A549 (cell line): ENCODE measurements around the gene MSMB. TPM values are rescaled to one million over a fixed set of nuclear protein-coding genes. Genes with fewer than 3 reads are reported as not detected.
"Not testable (repeated sequence)": the region's sequence is repeated elsewhere in the genome, so short reads cannot be mapped to it uniquely, and the experiment has no call there.

Source experiments
- ATAC-seq, 2 experiments: fragments of 200-7000 bp in 1 of 2; fragments of >200 bp in 1 of 2; cut with Nextera tagmentation in 1 of 2; cut with Tn5 transposase in 1 of 2; 3 replicates each; pipeline versions ENCODE4 v1.8.0 to v1.9.1; 2018 to 2020; ENCODE audit warnings: mild to moderate bottlenecking in 1 of 2, moderate library complexity in 1 of 2
- CTCF ChIA-PET: fragments of 300-600 bp; sonication (Branson Sonifier 250); formaldehyde crosslinking; extraction: SDS; loops from one replicate; lab custom pipeline; 2021; ENCODE audit warnings: antibody characterized with exemption, inconsistent platforms; lab: Yijun Ruan, JAX
- POLR2A ChIA-PET: fragments of 350-600 bp; formaldehyde crosslinking; extraction: SDS; loops from one replicate; lab custom pipeline; 2021; ENCODE audit warnings: antibody characterized with exemption, inconsistent platforms; lab: Yijun Ruan, JAX
- DNase-seq, 2 experiments: peaks; one replicate each; pipeline versions ENCODE4 v3.0.0 to v3.0.0-alpha.2; 2011 to 2016; ENCODE audit warnings: low read depth in 1 of 2, low spot score in 1 of 2
- FAIRE-seq: peaks from 2 replicates; lab custom pipeline; 2011; peaks lifted over from hg19 to GRCh38; lab: Jason Lieb, UNC
- H3K27ac ChIP-seq, 2 experiments: fragments of >200 bp; sonication (Bioruptor Twin); formaldehyde crosslinking; 3 replicates each; pipeline ENCODE4 v1.5.1; 2016 to 2017
- H3K4me1 ChIP-seq: fragments of >200 bp; sonication (Bioruptor Twin); formaldehyde crosslinking; 3 replicates; pipeline ENCODE4 v1.6.1; 2016
- H3K4me2 ChIP-seq: fragments of >200 bp; sonication (Bioruptor Twin); formaldehyde crosslinking; 3 replicates; pipeline ENCODE4 v1.6.1; 2016
- H3K4me3 ChIP-seq: fragments of >200 bp; sonication (Bioruptor Twin); formaldehyde crosslinking; 3 replicates; pipeline ENCODE4 v1.5.1; 2016
- H3K9me3 ChIP-seq: fragments of >200 bp; sonication (Bioruptor Twin); formaldehyde crosslinking; 3 replicates; pipeline ENCODE4 v1.6.1; 2016
- BHLHE40 ChIP-seq: IDR thresholded peaks from 2 replicates; pipeline ENCODE4 v1.6.1; 2012; ENCODE audit warnings: low read depth, low read length, inconsistent platforms
- CTCF ChIP-seq: fragments of >200 bp; sonication (Bioruptor Twin); formaldehyde crosslinking; IDR thresholded peaks from 3 replicates; pipeline ENCODE4 v1.5.1; 2016
- ESRRA ChIP-seq: fragments of 150-350 bp; IDR thresholded peaks from 2 replicates; pipeline ENCODE4 v1.6.1; 2014; ENCODE audit warnings: mild to moderate bottlenecking, low read length, borderline replicate concordance
- FOSL2 ChIP-seq, 2 experiments: fragments of 450-650 bp in 1 of 2; fragments of >200 bp in 1 of 2; sonication (Bioruptor Twin) in 1 of 2; formaldehyde crosslinking; IDR thresholded peaks; 2 replicates each; pipeline versions ENCODE4 v1.5.0 to v1.6.1; 2016 to 2020; ENCODE audit warnings: mild to moderate bottlenecking in 1 of 2, moderate library complexity in 1 of 2
- HOXB13 ChIP-seq: fragments of 250-450 bp; sonication (Bioruptor Pico); IDR thresholded peaks from 2 replicates; pipeline ENCODE4 v1.5.0; 2020; ENCODE audit warnings: low read depth, mild to moderate bottlenecking, moderate library complexity
- KDM5A ChIP-seq: fragments of 200-600 bp; sonication (generic); IDR thresholded peaks from 2 replicates; pipeline ENCODE4 v1.6.1; 2016; ENCODE audit warnings: antibody characterized with exemption, mild to moderate bottlenecking
- MAX ChIP-seq: IDR thresholded peaks from 2 replicates; pipeline ENCODE4 v1.6.1; 2012
- PHF8 ChIP-seq: fragments of 200-600 bp; sonication (generic); IDR thresholded peaks from 2 replicates; pipeline ENCODE4 v1.6.1; 2016; ENCODE audit warnings: low read depth, mild to moderate bottlenecking, antibody characterized with exemption, moderate library complexity, borderline replicate concordance
- POLR2AphosphoS2 ChIP-seq: conservative IDR thresholded peaks from 2 replicates; pipeline ENCODE4 v1.6.1; 2012; ENCODE audit warnings: low read length, improper control_type of control experiment, inconsistent platforms
- RAD21 ChIP-seq, 2 experiments: fragments of >200 bp in 1 of 2; sonication (Bioruptor Twin) in 1 of 2; formaldehyde crosslinking in 1 of 2; IDR thresholded peaks in 1 of 2; conservative IDR thresholded peaks in 1 of 2; 2 replicates in 1 of 2; 3 replicates in 1 of 2; pipeline ENCODE4 v1.6.1; 2012 to 2018; ENCODE audit warnings: inconsistent platforms in 1 of 2
- RFX5 ChIP-seq: fragments of 450-650 bp; IDR thresholded peaks from 2 replicates; pipeline ENCODE4 v1.7.1; 2014; ENCODE audit warnings: antibody characterized with exemption, mild to moderate bottlenecking, moderate library complexity
- RNF2 ChIP-seq: fragments of 200-600 bp; sonication (generic); IDR thresholded peaks from 2 replicates; pipeline ENCODE4 v1.6.1; 2016; ENCODE audit warnings: low read depth, mild to moderate bottlenecking, antibody characterized with exemption, moderate library complexity, borderline replicate concordance
- SMC3 ChIP-seq: fragments of >200 bp; sonication (Bioruptor Twin); formaldehyde crosslinking; IDR thresholded peaks from 3 replicates; pipeline ENCODE4 v1.6.1; 2018; ENCODE audit warnings: inconsistent platforms
- WGBS: methylation state at CpG from one replicate; pipeline ENCODE4 v1.1.6; 2017; ENCODE audit errors: missing lambda C conversion rate; 5-methylcytosine and 5-hydroxymethylcytosine counted together
- polyA plus RNA-seq, 4 experiments: library from polyadenylated mRNA; depleted of rRNA in 3 of 4; stranded (reverse); fragments of >200 nt; fragmentation: RNase III in 1 of 4; extraction: RNeasy Plus Mini Kit Qiagen cat#74134 plus additional on column Dnase treatment in 1 of 4; gene quantifications; 2 replicates in 3 of 4; 3 replicates in 1 of 4; pipeline ENCODE4 v1.2.3, GENCODE V29; 2011 to 2017

Gene MSMB
- polyA plus RNA-seq, 2 of the 4 experiments (the other 2 are of a cell fraction), result 0.26 TPM; not detected in 1

GRCh38 chr10:45997994-45998763 lies 47.9 kb downstream of the MSMB start:
- ATAC-seq (no peak), DNase-seq (no peak), FAIRE-seq (no peak)
- H3K4me3 ChIP-seq, result no peak overlapping the region
- no peak overlapping the region for H3K27ac ChIP-seq
- POLR2A ChIA-PET, result interaction anchor here (0.6 kb wide), 1 partner anchor 9 kb away, joined by 4 read pairs; no protein-coding TSS in a partner anchor
- 75% methylated on average over 5 of the region's 5 CpGs for WGBS
- CTCF ChIA-PET, result no interaction called here
- H3K4me2 ChIP-seq, result no peak overlapping the region
- 0 out of 3 replicates have a peak, but pooled peaks cover 5% of the 10 kb centered on the region for H3K4me1 ChIP-seq
- no peak for TF ChIP-seq FOSL2 (IDR thresholded peaks at IDR 0.05)
- no peak for TF ChIP-seq FOSL2 (CRISPR knock-in tag; IDR thresholded peaks at IDR 0.05)
- no peak for TF ChIP-seq KDM5A
- no peak for TF ChIP-seq ESRRA
- TF ChIP-seq POLR2AphosphoS2, result no peak
- no peak for TF ChIP-seq HOXB13
- TF ChIP-seq PHF8, result no peak
- no peak for TF ChIP-seq BHLHE40
- no peak for TF ChIP-seq CTCF
- H3K9me3 ChIP-seq, result no peaks in the 10 kb centered on the region

- TF ChIP-seq RNF2, result no peak
- TF ChIP-seq MAX, result no peak
- TF ChIP-seq RFX5, result no peak
- ChIA-PET POLR2A (no interaction called here), CTCF (no interaction called here)
- Histone ChIP-seq H3K4me1 (0 out of 3 replicates have a peak, but pooled peaks cover 4% of the 10 kb centered on the region), H3K4me3 (no peak overlapping the region), H3K9me3 (no peaks in the 10 kb centered on the region), H3K4me2 (no peak overlapping the region), H3K27ac (no peak overlapping the region)
- FAIRE-seq (no peak), DNase-seq (no peak), ATAC-seq (no peak)
- WGBS, result 95% methylated on average over 4 of the region's 4 CpGs
Observed at GRCh38 chr10:45997557-45997956, 48.5 kb downstream of the MSMB start.

GRCh38 chr10:45985590-45985989 lies 60.5 kb downstream of the MSMB start:
- WGBS, result 72% methylated on average over 3 of the region's 3 CpGs
- H3K4me2 ChIP-seq, CTCF ChIA-PET, H3K4me3 ChIP-seq, DNase-seq, H3K4me1 ChIP-seq, ATAC-seq, H3K9me3 ChIP-seq, POLR2A ChIA-PET, H3K27ac ChIP-seq, FAIRE-seq: not testable (repeated sequence)

- H3K9me3 ChIP-seq, H3K4me1 ChIP-seq, POLR2A ChIA-PET, H3K27ac ChIP-seq, DNase-seq, CTCF ChIA-PET, ATAC-seq, FAIRE-seq, H3K4me3 ChIP-seq, H3K4me2 ChIP-seq: not testable (repeated sequence)
- WGBS, result 87% methylated on average over 2 of the region's 2 CpGs
Observed at GRCh38 chr10:45984473-45984872, 61.6 kb downstream of the MSMB start.

- H3K27ac ChIP-seq, H3K4me2 ChIP-seq, POLR2A ChIA-PET, H3K4me3 ChIP-seq, H3K9me3 ChIP-seq, CTCF ChIA-PET, H3K4me1 ChIP-seq, FAIRE-seq: not testable (repeated sequence)
- peak; percentile 26 to 34; a peak in 3 of 5 replicates for TF ChIP-seq RAD21 (conservative IDR thresholded peaks at IDR 0.05 in 1 of 2, IDR thresholded peaks at IDR 0.05 in 1 of 2)
- peak; percentile 44 for TF ChIP-seq CTCF
- TF ChIP-seq SMC3, result peak; percentile 27; the same call in 1 of the 3 replicates
- ATAC-seq (peak; percentile 89 to 94), DNase-seq (peak in 1 of 2 experiments; percentile 59)
- 75% methylated on average over 6 of the region's 6 CpGs for WGBS
Observed at GRCh38 chr10:45983538-45984186, 62.4 kb downstream of the MSMB start.
